ENCODE results near the gene CPLX3.

- no peak for TF ChIP-seq CTCF (IDR thresholded peaks at IDR 0.05)
- TF ChIP-seq POLR2A (IDR thresholded peaks at IDR 0.05): no peak
These were observed 37.0 kb downstream of the CPLX3 start for GRCh38 chr15:74863239-74864056.

Measured in breast epithelium (tissue), 3 donors.